Fibroblast of lung (primary cell): ENCODE data around the gene CD84. TPM values are rescaled to one million over a fixed set of nuclear protein-coding genes. Genes with fewer than 3 reads are reported as not detected.

ENCODE experiments used
- DNase-seq, 2 donors: peaks; one replicate each; pipeline versions ENCODE4 v3.0.0 to v3.0.0-alpha.2; 2010; ENCODE audit warnings: low read depth in 2 of 2
- H2AFZ ChIP-seq: 2 replicates; pipeline ENCODE4 v1.5.1; 2012; ENCODE audit warnings: low read length, control low read depth, inconsistent platforms
- H3K27ac ChIP-seq: 2 replicates; pipeline ENCODE4 v1.5.1; 2011; ENCODE audit warnings: low read length, control low read depth; ENCODE audit not compliant: insufficient read depth
- H3K27me3 ChIP-seq: 2 replicates; pipeline ENCODE4 v1.5.1; 2011; ENCODE audit warnings: mild to moderate bottlenecking, low read length; ENCODE audit not compliant: control insufficient read depth, insufficient read depth
- H3K36me3 ChIP-seq: 2 replicates; pipeline ENCODE4 v1.5.1; 2011; ENCODE audit warnings: low read length; ENCODE audit not compliant: control insufficient read depth, insufficient read depth
- H3K4me1 ChIP-seq: 2 replicates; pipeline ENCODE4 v1.5.1; 2011; ENCODE audit warnings: low read length; ENCODE audit not compliant: control insufficient read depth, insufficient read depth; ENCODE audit errors: extremely low read depth
- H3K4me2 ChIP-seq: 2 replicates; pipeline ENCODE4 v1.5.1; 2011; ENCODE audit warnings: low read length, control low read depth; ENCODE audit not compliant: insufficient read depth; ENCODE audit errors: extremely low read depth
- H3K4me3 ChIP-seq, 4 experiments: fragments of 200-600 bp in 1 of 4; sonication (generic) in 1 of 4; replicated peaks in 1 of 4; 2 replicates each; pipeline ENCODE4 v1.5.1; 2011 to 2016; ENCODE audit warnings: low read length in 4 of 4, low read depth in 3 of 4, mild to moderate bottlenecking in 3 of 4, control low read depth in 2 of 4, inconsistent platforms in 1 of 4, mixed read lengths in 1 of 4; ENCODE audit not compliant: insufficient read depth in 1 of 4; ENCODE audit errors: control extremely low read depth in 1 of 4
- H3K79me2 ChIP-seq: 2 replicates; pipeline ENCODE4 v1.5.1; 2012; ENCODE audit warnings: mild to moderate bottlenecking, low read length, inconsistent platforms; ENCODE audit not compliant: control insufficient read depth, insufficient read depth
- H3K9ac ChIP-seq: 2 replicates; pipeline ENCODE4 v1.5.1; 2011; ENCODE audit warnings: mild to moderate bottlenecking, low read length, control low read depth; ENCODE audit not compliant: insufficient read depth
- H3K9me3 ChIP-seq: 2 replicates; pipeline ENCODE4 v1.5.1; 2012; ENCODE audit warnings: low read depth, low read length; ENCODE audit not compliant: control insufficient read depth, insufficient read depth
- H4K20me1 ChIP-seq: 2 replicates; pipeline ENCODE4 v1.5.1; 2011; ENCODE audit warnings: low read length; ENCODE audit not compliant: control insufficient read depth, insufficient read depth; ENCODE audit errors: extremely low read depth
- CTCF ChIP-seq, 2 donors: IDR thresholded peaks in 1 of 2; conservative IDR thresholded peaks in 1 of 2; 1 replicate in 1 of 2; 2 replicates in 1 of 2; pipeline ENCODE4 v1.5.1; 2011 to 2012; ENCODE audit warnings: low read length in 2 of 2, control low read depth in 1 of 2, inconsistent platforms in 1 of 2, low read depth in 1 of 2, mild to moderate bottlenecking in 1 of 2
- EZH2 ChIP-seq: IDR thresholded peaks from 2 replicates; pipeline ENCODE4 v1.5.1; 2012; ENCODE audit warnings: low read length, control low read depth, mild to moderate bottlenecking; ENCODE audit errors: missing control alignments
- polyA plus RNA-seq, 2 donors: library from polyadenylated mRNA; depleted of rRNA in 1 of 2; stranded (reverse) in 1 of 2; unstranded in 1 of 2; fragments of >200 nt; gene quantifications; 2 replicates each; pipeline ENCODE4 v1.2.1, GENCODE V29; 2011 to 2012; ENCODE audit warnings: missing spikeins in 1 of 2
- total RNA-seq: library from RNA; depleted of rRNA; stranded (reverse); fragments of >200 nt; gene quantifications from 2 replicates; pipeline ENCODE4 v1.2.1, GENCODE V29; 2014

The CD84 gene
- total and polyA plus RNA-seq, 2 donors (not counting 1 experiment from before 2014, with no cell fraction given) = not detected

- Histone ChIP-seq H3K4me1 (no peaks in the 10 kb centered on the region), H3K36me3 (no peaks in the 10 kb centered on the region), H3K9me3 (no peaks in the 10 kb centered on the region), H3K9ac (no peak overlapping the region), H3K4me2 (no peak overlapping the region), H3K4me3 (no peak overlapping the region), H3K27me3 (no peaks in the 10 kb centered on the region), H2AFZ (no peak overlapping the region), H3K27ac (no peak overlapping the region), H4K20me1 (no peaks in the 10 kb centered on the region), H3K79me2 (no peaks in the 10 kb centered on the region)
- TF ChIP-seq EZH2 (no peak), CTCF (conservative IDR thresholded peaks at IDR 0.05 in 1 of 2, IDR thresholded peaks at IDR 0.05 in 1 of 2; ENCODE audit: low read depth in 1 of 2, low read length in 2 of 2) (no peak)
- DNase-seq = no peak
Measured at GRCh38 chr1:160581961-160582360, 2.7 kb upstream of the CD84 start.

- TF ChIP-seq CTCF (conservative IDR thresholded peaks at IDR 0.05 in 1 of 2, IDR thresholded peaks at IDR 0.05 in 1 of 2; ENCODE audit: low read depth in 1 of 2, low read length in 2 of 2) (no peak), EZH2 (no peak)
- no peak overlapping the region for H3K4me3 ChIP-seq
- H3K79me2 ChIP-seq = no peaks in the 10 kb centered on the region
- H3K27me3 ChIP-seq = no peaks in the 10 kb centered on the region
- no peaks in the 10 kb centered on the region for H3K9me3 ChIP-seq
- H4K20me1 ChIP-seq = no peaks in the 10 kb centered on the region
- no peak overlapping the region for H3K9ac ChIP-seq
- H3K4me2 ChIP-seq = no peak overlapping the region
- H3K36me3 ChIP-seq = no peaks in the 10 kb centered on the region
- no peak for DNase-seq
- H2AFZ ChIP-seq = no peak overlapping the region
- H3K4me1 ChIP-seq = no peaks in the 10 kb centered on the region
- no peak overlapping the region for H3K27ac ChIP-seq
Measured at GRCh38 chr1:160580221-160580812, 1.0 kb upstream of the CD84 start.

GRCh38 chr1:160578525-160579191, 638 bp downstream of the CD84 start:
- no peaks in the 10 kb centered on the region for H3K27me3 ChIP-seq
- DNase-seq = no peak
- no peak overlapping the region for H3K9ac ChIP-seq
- no peaks in the 10 kb centered on the region for H3K36me3 ChIP-seq
- H4K20me1 ChIP-seq = no peaks in the 10 kb centered on the region
- H2AFZ ChIP-seq = no peak overlapping the region
- no peak overlapping the region for H3K4me3 ChIP-seq
- no peaks in the 10 kb centered on the region for H3K4me1 ChIP-seq
- TF ChIP-seq CTCF (conservative IDR thresholded peaks at IDR 0.05 in 1 of 2, IDR thresholded peaks at IDR 0.05 in 1 of 2; ENCODE audit: low read depth in 1 of 2, low read length in 2 of 2) = no peak
- TF ChIP-seq EZH2 = no peak
- no peaks in the 10 kb centered on the region for H3K9me3 ChIP-seq
- H3K27ac ChIP-seq = no peak overlapping the region
- H3K79me2 ChIP-seq = no peaks in the 10 kb centered on the region
- no peak overlapping the region for H3K4me2 ChIP-seq
